OCI-LY7 (cell line): Measurements from ENCODE around the gene MYBBP1A.

Experiments used
- CTCF ChIP-seq: fragments of 200-600 bp; sonication (generic); conservative IDR thresholded peaks from 2 replicates; pipeline ENCODE4 v1.5.1; 2014; ENCODE audit warnings: mild to moderate bottlenecking, antibody characterized with exemption, low read length, moderate library complexity, mixed read lengths
- EZH2phosphoT487 ChIP-seq: fragments of 200-600 bp; sonication (generic); IDR thresholded peaks from 2 replicates; pipeline ENCODE4 v1.6.1; 2018; ENCODE audit warnings: low read depth, borderline replicate concordance, mild to moderate bottlenecking, mixed run types, antibody characterized with exemption, low read length, moderate library complexity, mixed read lengths

GRCh38 chr17:4533523-4534504, 21.4 kb downstream of the MYBBP1A start:
- TF ChIP-seq CTCF (no peak), EZH2phosphoT487 (no peak)
